Lower leg skin (tissue), 4 donors: ENCODE results near the gene SLC7A9. TPM values are rescaled to one million over a fixed set of nuclear protein-coding genes. Genes with fewer than 3 reads are reported as not detected.
"Not testable (repeated sequence)": the region's sequence is repeated elsewhere in the genome, so short reads cannot be mapped to it uniquely, and the experiment has no call there.

Experiments
- DNase-seq, 2 donors: peaks; one replicate each; pipeline ENCODE4 v3.0.0-alpha.2; 2019; ENCODE audit warnings: low spot score in 2 of 2
- H3K4me3 ChIP-seq: fragments of 200-600 bp; sonication (generic); 2 replicates; pipeline ENCODE4 v1.5.1; 2017; ENCODE audit warnings: mild to moderate bottlenecking, low read depth; ENCODE audit not compliant: poor library complexity, severe bottlenecking
- CTCF ChIP-seq, 3 donors: fragments of 450-650 bp; IDR thresholded peaks; one replicate each; pipeline ENCODE4 v1.5.1; 2016; ENCODE audit warnings: antibody characterized with exemption in 3 of 3, mild to moderate bottlenecking in 3 of 3, moderate library complexity in 2 of 3
- POLR2A ChIP-seq, 2 donors: fragments of 450-650 bp; IDR thresholded peaks; one replicate each; pipeline ENCODE4 v1.6.1; 2016 to 2017; ENCODE audit warnings: antibody characterized with exemption in 2 of 2, mild to moderate bottlenecking in 1 of 2, moderate library complexity in 1 of 2
- WGBS, 2 donors: methylation state at CpG; one replicate each; pipeline ENCODE4 v1.1.5; 2018; 5-methylcytosine and 5-hydroxymethylcytosine counted together
- intact Hi-C: fragments of 100-400 bp; cut with DNase I; formaldehyde crosslinking; loops from one replicate; pipeline ENCODE4 v1.15.0; 2023; ENCODE audit warnings: low total_unique reads
- total RNA-seq, 4 donors: library from RNA; depleted of rRNA; stranded (reverse); fragments of >200 nt; gene quantifications; one replicate each; pipeline ENCODE4 v1.1.0, GENCODE V29; 2016

SLC7A9 gene
- total RNA-seq, 4 donors from 2014 or later, result 0.49 TPM; not detected in 2

- no peak overlapping the region for H3K4me3 ChIP-seq
- peak in 1 of 2 donors; percentile 68 for DNase-seq
- WGBS, 2 donors, result 82 to 92% methylated on average over 18 of the region's 18 CpGs
- TF ChIP-seq POLR2A (IDR thresholded peaks at IDR 0.05) (no peak), CTCF (IDR thresholded peaks at IDR 0.05) (no peak)
- intact Hi-C loops, result loop anchor here (5.0 kb wide), 1 partner anchor 446 kb away; no protein-coding TSS in a partner anchor
Observed at GRCh38 chr19:32873247-32873959, 3.8 kb upstream of the SLC7A9 start.

GRCh38 chr19:32872391-32872790 lies 2.8 kb upstream of the SLC7A9 start:
- 88% methylated on average over 3 of the region's 3 CpGs for WGBS, 2 donors
- TF ChIP-seq POLR2A (IDR thresholded peaks at IDR 0.05) (no peak), CTCF (IDR thresholded peaks at IDR 0.05) (no peak)
- H3K4me3 ChIP-seq, result no peak overlapping the region
- no peak for DNase-seq
- intact Hi-C loops, result loop anchor here (5.0 kb wide), 1 partner anchor 445 kb away; no protein-coding TSS in a partner anchor

- H3K4me3 ChIP-seq, result no peak overlapping the region
- no peak for TF ChIP-seq POLR2A (IDR thresholded peaks at IDR 0.05)
- TF ChIP-seq CTCF (IDR thresholded peaks at IDR 0.05), result no peak
- 64 to 84% methylated on average over 10 to 11 of the region's 12 CpGs for WGBS, 2 donors
- intact Hi-C loops, result loop anchor here (5.0 kb wide), 1 partner anchor 444 kb away; no protein-coding TSS in a partner anchor
- peak in 1 of 2 donors; percentile 71 for DNase-seq
Observed at GRCh38 chr19:32870981-32871451, 1.4 kb upstream of the SLC7A9 start.

GRCh38 chr19:32869966-32870573 lies 503 bp upstream of the SLC7A9 start:
- peak in 1 of 2 donors; percentile 72 for DNase-seq
- intact Hi-C loops, result loop anchor here (5.0 kb wide), 1 partner anchor 443 kb away; no protein-coding TSS in a partner anchor
- TF ChIP-seq CTCF (IDR thresholded peaks at IDR 0.05) (no peak), POLR2A (IDR thresholded peaks at IDR 0.05) (no peak)
- no peak overlapping the region for H3K4me3 ChIP-seq
- WGBS, 2 donors, result 64 to 67% methylated on average over 15 to 18 of the region's 18 CpGs

GRCh38 chr19:32868206-32868950 lies 1.2 kb downstream of the SLC7A9 start:
- peak in 1 of 2 donors; percentile 59 for DNase-seq
- WGBS, 2 donors, result 87 to 91% methylated on average over 19 of the region's 19 CpGs
- TF ChIP-seq CTCF (IDR thresholded peaks at IDR 0.05), result no peak
- TF ChIP-seq POLR2A (IDR thresholded peaks at IDR 0.05), result no peak
- intact Hi-C loops, result no loop called here
- H3K4me3 ChIP-seq, result no peak overlapping the region

GRCh38 chr19:32867436-32867835 lies 2.1 kb downstream of the SLC7A9 start:
- H3K4me3 ChIP-seq, intact Hi-C loops: not testable (repeated sequence)
- peak in 1 of 2 donors; percentile 42 for DNase-seq
- 78 to 81% methylated on average over 9 of the region's 9 CpGs for WGBS, 2 donors
